Activated CD4-positive, CD25-positive, alpha-beta regulatory T cell treated with anti-CD3 and anti-CD28 coated beads, Interleukin-2, amount 50 U/mL, for 16 hours (primary cell): Measurements from ENCODE around the gene SSR4.

Experiments used
- DNase-seq: peaks from one replicate; pipeline ENCODE4 v3.0.0-alpha.2; 2020; ENCODE audit warnings: low read depth, low spot score

SSR4 gene

DNA sequence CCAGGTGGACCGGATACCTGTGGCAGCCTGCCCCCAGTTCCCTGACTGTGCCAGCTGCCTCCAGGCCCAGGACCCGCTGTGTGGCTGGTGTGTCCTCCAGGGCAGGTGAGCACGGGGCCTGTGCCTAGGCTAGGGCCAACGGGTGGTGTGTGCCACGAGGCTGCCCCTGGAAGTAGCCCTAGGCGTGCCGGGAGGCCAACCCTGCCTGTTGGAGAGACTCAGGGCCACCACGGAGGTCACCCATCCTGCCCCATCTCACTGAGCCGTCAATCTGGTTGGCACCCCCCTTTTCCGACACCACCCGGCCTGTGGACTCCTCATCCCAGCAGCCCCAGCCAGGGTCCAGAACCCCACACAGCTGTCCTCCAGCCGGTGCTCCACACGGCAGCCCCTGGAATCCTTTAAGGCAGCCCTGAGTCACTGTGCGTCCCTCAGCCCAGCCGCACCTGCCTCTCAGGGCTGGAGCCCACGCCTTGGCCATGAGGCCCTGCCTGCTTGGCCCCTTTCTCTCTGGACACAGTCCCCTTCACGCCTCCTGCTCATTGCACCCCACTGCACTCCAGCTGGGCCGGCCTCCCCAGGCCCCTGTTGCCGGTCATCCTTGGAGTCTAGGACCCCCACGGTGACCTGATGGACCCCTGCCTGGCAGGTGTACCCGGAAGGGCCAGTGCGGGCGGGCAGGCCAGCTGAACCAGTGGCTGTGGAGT is 25.2 kb upstream of the SSR4 start:
- DNase-seq, result no peak

DNA sequence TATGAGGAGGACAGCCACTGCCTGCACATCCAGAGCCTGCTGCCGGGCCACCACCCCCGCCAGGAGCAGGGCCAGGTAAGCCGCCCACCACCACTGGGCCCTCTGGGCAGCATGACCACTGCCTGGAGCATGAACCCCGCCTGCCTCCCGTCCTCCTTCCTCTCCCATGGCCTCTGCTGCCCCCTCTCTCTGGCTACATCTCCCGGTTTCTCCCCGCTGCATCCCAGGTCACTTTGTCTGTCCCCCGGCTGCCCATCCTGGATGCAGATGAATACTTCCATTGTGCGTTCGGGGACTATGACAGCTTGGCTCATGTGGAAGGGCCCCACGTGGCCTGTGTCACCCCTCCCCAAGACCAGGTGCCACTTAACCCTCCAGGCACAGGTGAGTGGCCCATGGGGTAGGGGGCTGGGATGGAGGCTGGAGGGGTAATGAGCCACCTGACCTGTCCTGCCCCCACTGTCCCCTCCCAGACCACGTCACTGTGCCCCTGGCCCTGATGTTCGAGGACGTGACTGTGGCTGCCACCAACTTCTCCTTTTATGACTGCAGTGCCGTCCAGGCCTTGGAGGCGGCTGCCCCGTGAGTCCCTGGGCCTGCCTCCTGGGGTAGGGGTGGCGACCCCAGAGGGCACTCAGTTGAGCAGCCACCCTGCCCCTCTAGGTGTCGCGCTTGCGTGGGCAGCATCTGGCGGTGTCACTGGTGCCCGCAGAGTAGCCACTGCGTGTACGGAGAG is 24.4 kb upstream of the SSR4 start:
- DNase-seq, result no peak

DNA sequence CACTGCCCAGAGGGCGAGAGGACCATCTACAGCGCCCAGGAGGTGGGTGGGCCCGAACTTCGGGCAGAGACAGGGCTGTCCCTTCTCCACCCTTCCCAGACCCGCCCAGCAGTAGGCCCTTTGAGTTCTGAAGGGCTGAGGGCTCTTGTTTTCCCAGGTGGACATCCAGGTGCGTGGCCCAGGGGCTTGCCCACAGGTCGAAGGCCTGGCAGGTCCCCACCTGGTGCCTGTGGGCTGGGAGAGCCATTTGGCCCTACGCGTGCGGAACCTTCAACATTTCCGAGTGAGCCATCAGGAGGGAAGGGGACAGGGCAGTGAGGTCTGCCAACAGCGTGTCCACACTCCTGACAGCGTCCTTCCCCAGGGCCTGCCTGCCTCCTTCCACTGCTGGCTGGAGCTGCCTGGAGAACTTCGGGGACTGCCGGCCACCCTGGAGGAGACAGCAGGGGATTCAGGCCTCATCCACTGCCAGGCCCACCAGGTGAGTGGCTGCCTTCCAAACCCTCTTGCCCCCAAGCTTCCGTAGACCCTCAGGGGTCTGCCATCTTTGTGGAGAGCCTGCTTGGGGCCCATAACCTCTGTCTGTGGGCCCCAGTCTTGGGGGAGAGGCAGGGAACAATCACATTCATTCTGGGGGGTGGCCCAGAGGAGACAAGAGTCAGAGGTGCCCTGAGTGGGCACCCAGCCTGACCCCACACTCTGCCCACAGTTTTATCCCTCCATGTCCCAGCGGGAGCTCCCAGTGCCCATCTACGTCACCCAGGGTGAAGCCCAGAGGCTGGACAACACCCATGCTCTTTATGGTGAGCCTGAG is 23.7 kb upstream of the SSR4 start:
- DNase-seq, result no peak

DNA sequence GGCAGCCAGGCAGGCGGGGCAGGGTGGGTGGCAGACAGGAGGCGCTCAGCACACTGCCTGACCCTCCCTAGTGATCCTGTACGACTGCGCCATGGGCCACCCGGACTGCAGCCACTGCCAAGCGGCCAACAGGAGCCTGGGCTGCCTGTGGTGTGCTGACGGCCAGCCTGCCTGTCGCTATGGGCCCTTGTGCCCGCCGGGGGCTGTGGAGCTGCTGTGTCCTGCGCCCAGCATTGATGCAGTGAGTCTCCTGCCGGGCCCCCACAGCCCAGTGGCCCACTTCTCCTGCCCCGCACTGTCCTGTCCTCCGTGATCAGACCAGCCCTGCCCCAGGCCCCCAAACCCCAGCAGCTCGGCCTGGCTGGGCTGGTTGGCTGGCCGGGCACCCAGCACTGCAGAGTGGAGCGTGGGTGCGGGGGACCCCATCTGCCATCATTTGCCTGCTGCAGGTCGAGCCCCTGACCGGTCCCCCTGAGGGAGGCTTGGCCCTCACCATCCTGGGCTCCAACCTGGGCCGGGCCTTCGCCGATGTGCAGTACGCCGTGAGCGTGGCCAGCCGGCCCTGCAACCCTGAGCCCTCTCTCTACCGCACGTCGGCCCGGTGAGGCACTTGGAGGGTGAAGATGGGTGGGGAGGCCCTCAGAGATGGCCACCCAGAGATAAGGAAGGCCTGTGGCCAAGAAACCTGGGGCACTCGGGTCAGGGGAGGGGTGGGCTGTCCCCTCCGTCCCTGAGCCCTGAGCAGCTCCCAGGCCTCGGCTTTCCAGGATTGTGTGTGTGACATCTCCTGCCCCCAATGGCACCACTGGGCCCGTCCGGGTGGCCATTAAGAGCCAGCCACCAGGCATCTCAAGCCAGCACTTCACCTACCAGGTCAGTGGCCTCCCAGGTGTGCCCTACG is 22.8 kb upstream of the SSR4 start:
- DNase-seq, result no peak

DNA sequence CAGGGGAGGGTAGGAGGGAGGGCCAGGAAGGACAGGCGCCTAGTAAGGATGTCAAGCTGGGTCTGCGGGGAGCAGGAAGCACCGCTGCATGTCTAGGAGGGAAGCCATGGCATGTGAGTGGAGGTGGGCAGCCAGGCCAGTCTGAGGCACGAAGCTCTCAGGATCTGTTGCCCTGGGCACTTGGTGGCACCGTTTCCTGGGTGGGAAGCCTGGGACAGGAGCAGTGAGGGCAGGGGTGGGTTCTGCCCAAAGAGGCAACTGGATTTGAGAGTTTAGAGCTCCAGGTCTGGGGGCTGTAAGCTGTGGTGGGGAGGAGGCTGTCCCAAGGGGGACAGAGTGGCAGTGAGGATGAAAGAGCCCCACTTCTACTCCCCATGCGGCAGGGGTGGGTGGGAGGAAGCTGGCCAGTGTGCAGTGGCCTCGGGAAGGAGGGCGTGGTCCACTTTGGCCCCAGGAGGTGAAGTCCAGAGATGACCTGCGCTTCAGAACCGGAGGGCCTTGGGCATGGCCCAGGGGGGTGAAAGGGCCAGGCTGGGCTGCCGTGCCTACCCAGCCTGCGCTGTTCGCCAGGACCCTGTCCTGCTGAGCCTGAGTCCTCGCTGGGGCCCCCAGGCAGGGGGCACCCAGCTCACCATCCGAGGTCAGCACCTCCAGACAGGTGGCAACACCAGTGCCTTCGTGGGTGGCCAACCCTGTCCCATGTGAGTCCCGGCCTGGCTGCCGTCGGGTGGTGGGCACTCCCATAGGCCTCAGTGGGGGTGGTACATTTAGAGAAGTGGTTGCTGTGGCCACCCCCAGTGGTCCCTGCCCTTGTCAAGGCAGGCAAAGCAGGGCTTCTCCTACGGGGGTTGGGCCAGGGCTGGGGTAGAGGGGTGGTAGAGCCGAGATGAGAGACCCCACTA is 21.9 kb upstream of the SSR4 start:
- no peak for DNase-seq

DNA sequence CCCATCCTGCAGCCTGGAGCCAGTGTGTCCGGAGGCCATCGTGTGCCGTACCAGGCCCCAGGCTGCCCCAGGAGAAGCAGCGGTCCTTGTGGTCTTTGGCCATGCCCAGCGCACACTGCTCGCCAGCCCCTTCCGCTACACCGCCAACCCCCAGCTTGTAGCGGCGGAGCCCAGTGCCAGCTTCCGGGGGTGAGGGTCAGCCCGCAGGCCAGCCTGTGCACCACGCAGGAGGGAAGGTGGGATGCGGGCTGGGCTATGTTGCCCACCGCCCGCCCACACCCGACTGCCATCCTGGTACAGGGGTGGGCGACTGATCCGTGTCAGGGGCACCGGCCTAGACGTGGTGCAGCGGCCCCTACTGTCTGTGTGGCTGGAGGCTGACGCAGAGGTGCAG is 21.3 kb upstream of the SSR4 start:
- no peak for DNase-seq

DNA sequence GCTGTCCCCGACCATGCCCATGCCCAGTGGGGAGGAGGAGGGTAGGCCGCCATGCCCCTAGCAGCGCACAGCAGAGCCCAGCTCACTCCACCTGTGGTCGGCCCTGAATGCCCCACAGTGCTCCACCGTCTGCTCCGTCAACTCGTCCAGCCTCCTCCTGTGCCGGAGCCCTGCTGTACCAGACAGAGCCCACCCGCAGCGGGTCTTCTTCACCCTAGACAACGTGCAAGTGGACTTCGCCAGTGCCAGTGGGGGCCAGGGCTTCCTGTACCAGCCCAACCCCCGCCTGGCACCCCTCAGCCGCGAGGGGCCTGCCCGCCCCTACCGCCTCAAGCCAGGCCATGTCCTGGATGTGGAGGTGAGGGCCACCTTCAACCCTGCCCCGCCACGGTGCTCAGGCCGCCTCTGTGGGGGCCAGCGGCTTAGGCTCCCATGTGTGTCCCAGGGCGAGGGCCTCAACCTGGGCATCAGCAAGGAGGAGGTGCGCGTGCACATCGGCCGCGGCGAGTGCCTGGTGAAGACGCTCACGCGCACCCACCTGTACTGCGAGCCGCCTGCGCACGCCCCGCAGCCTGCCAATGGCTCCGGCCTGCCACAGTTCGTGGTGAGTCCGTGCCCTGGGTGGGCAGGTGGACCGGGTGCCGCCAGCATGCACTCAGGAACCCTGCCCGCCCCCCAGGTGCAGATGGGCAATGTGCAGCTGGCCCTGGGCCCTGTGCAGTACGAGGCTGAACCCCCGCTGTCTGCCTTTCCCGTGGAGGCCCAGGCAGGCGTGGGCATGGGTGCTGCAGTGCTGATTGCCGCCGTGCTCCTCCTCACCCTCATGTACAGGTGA is 20.5 kb upstream of the SSR4 start:
- DNase-seq, result no peak

DNA sequence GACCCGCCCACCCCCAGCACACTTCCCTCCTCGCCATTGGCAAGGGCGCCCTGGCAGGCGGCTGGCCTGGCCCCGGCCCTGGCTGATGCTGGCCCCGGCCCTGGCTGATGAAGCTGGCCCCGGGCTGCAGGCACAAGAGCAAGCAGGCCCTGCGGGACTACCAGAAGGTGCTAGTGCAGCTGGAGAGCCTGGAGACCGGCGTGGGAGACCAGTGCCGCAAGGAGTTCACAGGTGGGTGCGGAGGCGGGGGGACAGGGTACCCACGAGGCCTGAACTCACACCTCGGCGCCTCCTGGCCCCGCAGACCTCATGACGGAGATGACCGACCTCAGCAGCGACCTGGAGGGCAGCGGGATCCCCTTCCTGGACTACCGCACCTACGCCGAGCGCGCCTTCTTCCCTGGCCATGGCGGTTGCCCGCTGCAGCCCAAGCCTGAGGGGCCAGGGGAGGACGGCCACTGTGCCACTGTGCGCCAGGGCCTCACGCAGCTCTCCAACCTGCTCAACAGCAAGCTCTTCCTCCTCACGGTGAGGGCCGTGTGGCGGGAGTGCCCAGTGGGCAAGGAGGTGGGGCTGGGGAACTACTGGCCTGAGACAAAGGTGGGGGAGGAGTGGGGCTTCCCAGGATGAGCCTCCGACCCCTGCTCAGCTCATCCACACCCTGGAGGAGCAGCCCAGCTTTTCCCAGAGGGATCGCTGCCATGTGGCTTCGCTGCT is 19.7 kb upstream of the SSR4 start:
- no peak for DNase-seq

DNA sequence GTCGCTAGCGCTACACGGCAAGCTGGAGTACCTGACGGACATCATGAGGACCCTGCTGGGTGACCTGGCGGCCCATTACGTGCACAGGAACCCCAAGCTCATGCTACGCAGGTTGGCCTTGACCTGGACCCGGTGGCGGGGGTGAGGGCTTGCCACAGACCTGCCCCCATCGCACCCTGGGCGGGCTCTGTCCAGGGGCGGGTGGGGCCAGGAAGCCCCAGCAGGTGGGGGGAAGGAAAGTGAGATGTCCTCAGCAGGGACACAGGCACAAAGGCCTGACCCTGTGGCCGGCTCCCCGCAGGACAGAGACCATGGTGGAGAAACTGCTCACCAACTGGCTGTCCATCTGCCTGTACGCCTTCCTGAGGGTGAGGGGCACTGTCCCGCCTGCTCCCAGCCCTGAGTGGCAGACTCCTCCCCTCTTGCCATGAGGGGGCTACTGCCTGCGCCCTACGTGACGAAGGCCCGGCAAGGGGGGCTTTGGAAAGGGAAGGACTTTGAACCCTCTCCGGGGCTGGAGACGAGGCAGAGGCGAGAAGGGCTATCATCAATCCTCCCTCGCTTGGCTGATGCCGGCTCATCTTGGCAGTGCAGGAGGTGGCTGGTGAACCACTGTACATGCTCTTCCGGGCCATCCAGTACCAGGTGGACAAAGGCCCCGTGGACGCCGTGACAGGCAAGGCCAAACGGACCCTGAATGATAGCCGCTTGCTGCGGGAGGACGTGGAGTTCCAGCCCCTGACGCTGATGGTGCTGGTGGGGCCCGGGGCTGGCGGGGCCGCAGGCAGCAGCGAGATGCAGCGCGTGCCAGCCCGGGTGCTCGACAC is 19.0 kb upstream of the SSR4 start:
- DNase-seq, result no peak

DNA sequence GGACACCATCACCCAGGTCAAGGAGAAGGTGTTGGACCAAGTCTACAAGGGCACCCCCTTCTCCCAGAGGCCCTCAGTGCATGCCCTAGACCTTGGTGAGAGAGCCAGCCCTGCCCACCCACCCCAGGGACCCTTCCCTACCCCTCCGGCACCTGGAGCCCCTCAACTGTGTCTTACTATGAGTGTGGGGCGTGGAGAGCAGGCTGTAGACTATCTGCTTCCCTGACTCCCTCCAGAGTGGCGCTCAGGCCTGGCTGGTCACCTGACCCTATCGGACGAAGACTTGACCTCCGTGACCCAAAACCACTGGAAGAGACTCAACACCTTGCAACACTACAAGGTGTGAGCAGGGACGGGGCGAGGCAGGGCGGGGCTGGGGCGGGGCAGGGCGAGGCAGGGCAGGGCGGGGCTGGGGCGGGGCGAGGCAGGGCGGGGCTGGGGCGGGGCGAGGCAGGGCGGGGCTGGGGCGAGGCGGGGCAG is 18.3 kb upstream of the SSR4 start:
- no peak for DNase-seq

DNA sequence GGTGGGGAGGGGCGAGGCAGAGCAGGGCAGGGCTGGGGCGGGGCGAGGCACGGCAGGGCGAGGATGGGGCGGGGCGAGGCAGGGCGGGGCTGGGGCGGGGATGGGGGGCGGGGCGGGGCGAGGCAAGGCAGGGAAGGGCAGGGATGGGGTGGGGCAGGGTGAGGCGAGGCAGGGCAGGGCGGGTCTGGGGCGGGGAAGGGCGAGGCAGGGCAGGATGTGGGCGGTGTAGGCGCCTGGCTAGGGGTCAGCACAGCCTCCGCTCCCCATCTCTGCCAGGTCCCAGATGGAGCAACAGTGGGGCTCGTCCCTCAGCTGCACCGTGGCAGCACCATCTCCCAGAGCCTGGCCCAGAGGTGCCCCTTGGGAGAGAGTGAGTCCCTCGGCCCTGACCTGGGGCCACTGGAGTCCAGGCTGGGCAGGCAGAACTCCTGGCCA is 17.8 kb upstream of the SSR4 start:
- DNase-seq, result no peak

DNA sequence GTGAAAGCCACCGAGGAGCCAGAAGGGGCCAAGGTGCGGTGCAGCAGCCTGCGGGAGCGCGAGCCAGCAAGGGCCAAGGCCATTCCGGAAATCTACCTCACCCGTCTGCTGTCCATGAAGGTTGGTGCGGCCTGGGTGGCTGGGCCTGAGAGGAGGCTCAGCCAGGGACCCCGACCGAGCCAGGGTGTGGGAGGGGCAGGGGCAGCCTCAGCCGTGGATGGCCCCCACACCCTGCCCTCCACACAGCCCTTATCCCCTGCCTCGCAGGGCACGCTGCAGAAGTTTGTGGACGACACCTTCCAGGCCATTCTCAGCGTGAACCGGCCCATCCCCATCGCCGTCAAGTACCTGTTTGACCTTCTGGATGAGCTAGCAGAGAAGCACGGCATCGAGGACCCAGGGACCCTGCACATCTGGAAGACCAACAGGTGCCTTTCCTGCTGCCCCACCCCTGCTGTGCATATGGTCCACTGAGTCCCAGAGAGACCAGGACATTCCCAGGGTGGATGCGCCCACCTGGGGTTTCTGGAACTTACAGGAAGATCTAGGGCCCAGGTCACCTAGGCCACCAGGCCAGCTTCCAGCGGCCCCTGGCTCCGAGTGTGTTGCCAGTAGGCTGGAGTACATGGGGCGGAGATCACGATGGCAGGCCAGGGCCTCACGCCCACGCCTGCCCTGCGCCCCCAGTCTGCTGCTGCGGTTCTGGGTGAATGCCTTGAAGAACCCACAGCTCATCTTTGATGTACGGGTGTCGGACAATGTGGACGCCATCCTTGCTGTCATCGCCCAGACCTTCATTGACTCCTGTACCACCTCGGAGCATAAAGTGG is 17.0 kb upstream of the SSR4 start:
- no peak for DNase-seq

DNA sequence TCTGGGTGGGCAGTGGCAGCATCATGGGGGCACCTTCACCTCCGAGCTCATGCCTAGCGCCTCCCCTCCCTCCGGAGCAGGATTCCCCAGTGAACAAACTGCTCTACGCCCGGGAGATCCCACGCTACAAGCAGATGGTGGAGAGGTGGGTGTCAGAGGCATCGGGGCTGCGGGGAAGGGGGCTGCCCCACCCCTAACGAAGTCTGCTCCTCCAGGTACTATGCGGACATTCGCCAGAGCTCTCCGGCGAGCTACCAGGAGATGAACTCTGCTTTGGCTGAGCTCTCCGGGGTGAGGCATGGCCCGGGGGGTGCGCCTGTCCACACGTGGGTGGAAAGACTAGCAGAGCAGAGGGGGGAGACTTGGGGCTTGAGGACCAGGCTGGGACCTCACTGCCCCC is 16.3 kb upstream of the SSR4 start:
- no peak for DNase-seq

DNA sequence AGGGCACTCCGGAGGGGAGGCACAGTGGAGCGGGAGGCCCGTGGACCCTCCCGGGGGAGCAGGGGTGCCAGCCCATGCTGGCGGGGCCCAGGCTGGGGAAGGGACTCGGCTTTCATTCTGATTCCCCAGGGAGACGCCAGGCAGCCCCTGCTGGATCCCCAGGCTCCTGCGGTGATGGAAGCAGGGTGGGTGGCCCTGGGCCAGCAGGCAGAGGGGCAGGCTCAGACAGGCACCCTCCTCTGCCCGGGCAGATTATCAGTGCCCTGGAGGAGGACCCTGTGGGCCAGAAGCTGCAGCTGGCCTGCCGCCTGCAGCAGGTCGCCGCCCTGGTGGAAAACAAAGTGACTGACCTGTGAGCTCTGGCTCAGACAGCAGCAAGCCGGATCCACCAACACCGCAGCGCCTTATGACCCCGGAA is 15.8 kb upstream of the SSR4 start:
- no peak for DNase-seq

DNA sequence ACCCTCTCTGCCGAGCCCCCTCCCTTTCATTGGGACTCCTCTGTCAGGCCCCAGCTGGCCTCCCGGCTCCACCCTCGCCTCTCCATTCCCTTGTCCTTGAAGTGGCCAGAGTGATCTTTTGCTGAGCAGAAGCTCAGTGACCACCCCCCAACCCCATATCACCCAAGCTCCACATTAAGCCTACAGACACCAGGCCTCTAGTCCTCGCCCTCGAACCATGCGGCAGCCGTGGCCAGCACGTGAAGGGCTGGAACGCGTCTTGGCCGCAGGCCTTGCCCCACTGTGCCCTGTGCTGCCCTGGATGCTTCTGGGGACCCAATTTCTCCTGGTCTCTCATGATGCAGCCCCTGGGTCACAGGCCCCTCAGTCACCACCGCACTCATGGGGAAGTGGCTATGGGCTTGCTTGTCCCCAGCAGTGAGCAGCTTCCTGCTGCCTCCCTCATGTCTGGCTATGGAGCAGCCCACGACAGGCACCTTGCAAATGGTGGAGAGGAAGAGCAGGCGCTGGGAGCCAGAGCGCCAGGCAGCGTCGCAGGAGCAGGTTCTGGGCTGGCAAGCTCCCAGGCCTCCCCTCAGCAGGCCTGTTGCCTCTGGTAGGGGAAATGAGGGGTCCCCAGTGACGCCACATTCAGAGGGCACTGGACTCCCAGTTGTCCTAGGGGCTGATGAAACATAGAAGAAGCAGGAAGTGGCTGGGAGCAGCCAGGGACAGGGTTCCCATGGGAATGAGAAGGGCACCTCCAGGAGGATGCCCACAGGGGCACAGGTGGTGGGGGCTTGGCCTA is 14.4 kb upstream of the SSR4 start:
- no peak for DNase-seq
